ENCODE data around the gene ACACB. TPM values are rescaled to one million over a fixed set of nuclear protein-coding genes. Genes with fewer than 3 reads are reported as not detected.

The ACACB gene
- total RNA-seq, 1 donor from 2014 or later, result 27.7 TPM

DNA sequence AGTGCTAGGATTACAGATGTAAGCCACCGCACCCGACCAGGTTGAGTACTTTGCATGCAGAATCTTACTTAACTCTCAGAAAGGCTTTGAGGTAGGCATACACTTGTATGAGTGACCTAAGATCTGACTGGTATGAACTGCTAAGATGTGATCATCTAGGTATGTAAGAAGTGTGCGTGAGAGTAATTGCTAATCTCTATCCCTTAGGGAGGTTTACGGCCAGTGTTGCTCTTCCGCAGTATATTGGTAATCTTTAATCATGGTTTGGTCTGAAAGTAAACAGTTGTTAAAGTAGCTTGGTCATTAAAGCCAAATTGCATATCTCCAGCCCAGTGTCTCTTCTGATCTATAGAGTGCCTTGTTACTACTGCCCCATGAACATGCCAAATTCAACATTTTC is 11.2 kb upstream of the ACACB start:
- Histone ChIP-seq H3K27me3 (ENCODE audit: control insufficient read depth in 3 of 3, insufficient read depth in 3 of 3, low read length in 3 of 3) (no peaks in the 10 kb centered on the region), H3K4me3 (ENCODE audit: low read length in 3 of 3) (no peak overlapping the region), H3K9ac (ENCODE audit: low read depth in 1 of 3, low read length in 3 of 3) (no peak overlapping the region), H3K36me3 (ENCODE audit: control insufficient read depth in 3 of 3, insufficient read depth in 3 of 3, low read length in 3 of 3) (peaks cover 36 to 61% (median 45%) of the 10 kb centered on the region in 3 donors), H3K27ac (ENCODE audit: low read depth, low read length) (no peak overlapping the region), H3K9me3 (ENCODE audit: control insufficient read depth in 3 of 3, low read length in 3 of 3) (no peaks in the 10 kb centered on the region), H3K4me1 (ENCODE audit: control insufficient read depth in 3 of 3, insufficient read depth in 3 of 3, low read length in 3 of 3) (no peaks in the 10 kb centered on the region)

DNA sequence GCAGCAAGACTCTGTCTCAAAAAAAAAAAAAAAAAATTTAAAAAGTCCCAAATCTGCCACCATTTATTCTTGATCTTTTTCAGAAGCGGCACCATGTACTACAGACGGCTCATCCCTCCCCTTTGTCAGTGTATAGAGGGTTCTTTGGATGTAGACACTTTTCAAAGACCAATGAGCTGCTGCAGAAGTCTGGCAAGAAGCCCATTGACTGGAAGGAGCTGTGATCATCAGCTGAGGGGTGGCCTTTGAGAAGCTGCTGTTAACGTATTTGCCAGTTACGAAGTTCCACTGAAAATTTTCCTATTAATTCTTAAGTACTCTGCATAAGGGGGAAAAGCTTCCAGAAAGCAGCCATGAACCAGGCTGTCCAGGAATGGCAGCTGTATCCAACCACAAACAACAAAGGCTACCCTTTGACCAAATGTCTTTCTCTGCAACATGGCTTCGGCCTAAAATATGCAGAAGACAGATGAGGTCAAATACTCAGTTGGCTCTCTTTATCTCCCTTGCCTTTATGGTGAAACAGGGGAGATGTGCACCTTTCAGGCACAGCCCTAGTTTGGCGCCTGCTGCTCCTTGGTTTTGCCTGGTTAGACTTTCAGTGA is 6.5 kb upstream of the ACACB start:
- Histone ChIP-seq H3K4me3 (ENCODE audit: low read length in 3 of 3) (no peak overlapping the region), H3K27ac (ENCODE audit: low read depth, low read length) (no peak overlapping the region), H3K4me1 (ENCODE audit: control insufficient read depth in 3 of 3, insufficient read depth in 3 of 3, low read length in 3 of 3) (peaks cover 20 to 34% (median 20%) of the 10 kb centered on the region in 3 donors), H3K27me3 (ENCODE audit: control insufficient read depth in 3 of 3, insufficient read depth in 3 of 3, low read length in 3 of 3) (no peaks in the 10 kb centered on the region), H3K9me3 (ENCODE audit: control insufficient read depth in 3 of 3, low read length in 3 of 3) (no peaks in the 10 kb centered on the region), H3K9ac (ENCODE audit: low read depth in 1 of 3, low read length in 3 of 3) (no peak overlapping the region), H3K36me3 (ENCODE audit: control insufficient read depth in 3 of 3, insufficient read depth in 3 of 3, low read length in 3 of 3) (peaks cover 12 to 32% (median 18%) of the 10 kb centered on the region in 3 donors)

DNA sequence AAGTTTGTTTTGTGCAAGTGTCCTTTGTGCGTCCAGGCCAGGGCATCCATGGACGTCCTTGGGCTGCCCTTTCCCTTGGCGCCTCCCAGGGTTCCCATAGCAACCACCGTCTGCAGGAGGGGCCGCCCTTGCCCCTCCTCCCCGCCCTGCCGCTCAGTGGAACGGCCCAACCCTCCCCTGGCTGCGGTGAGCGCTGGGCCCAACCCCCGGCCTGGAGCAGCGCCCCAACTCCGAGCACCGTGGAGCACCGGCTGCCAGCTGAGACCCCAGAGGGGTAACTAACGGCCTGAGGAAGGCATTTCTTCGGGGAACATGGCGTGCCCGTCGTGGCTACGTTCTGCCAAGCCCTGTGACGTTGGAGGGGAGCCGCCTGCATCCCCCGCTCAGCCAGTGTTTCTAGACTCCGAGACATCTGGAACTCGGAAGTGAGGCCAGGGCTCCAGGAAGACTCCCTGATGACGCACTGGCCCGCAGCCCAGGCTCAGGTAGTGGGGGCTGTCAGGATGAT is 5.3 kb upstream of the ACACB start:
- Histone ChIP-seq H3K4me1 (ENCODE audit: control insufficient read depth in 3 of 3, insufficient read depth in 3 of 3, low read length in 3 of 3) (peaks cover 29 to 46% (median 32%) of the 10 kb centered on the region in 3 donors), H3K9me3 (ENCODE audit: control insufficient read depth in 3 of 3, low read length in 3 of 3) (no peaks in the 10 kb centered on the region)

GRCh38 chr12:109112720-109113465 is 3.5 kb upstream of the ACACB start:
- no peaks in the 10 kb centered on the region for H3K27me3 ChIP-seq (ENCODE audit: control insufficient read depth in 3 of 3, insufficient read depth in 3 of 3, low read length in 3 of 3)
- H3K4me3 ChIP-seq (ENCODE audit: low read length in 3 of 3), result no peak overlapping the region
- peaks cover 37 to 53% (median 44%) of the 10 kb centered on the region in 3 donors for H3K4me1 ChIP-seq (ENCODE audit: control insufficient read depth in 3 of 3, insufficient read depth in 3 of 3, low read length in 3 of 3)
- no peak overlapping the region for H3K27ac ChIP-seq (ENCODE audit: low read depth, low read length)
- no peaks in the 10 kb centered on the region for H3K9me3 ChIP-seq (ENCODE audit: control insufficient read depth in 3 of 3, low read length in 3 of 3)
- peaks cover 2 to 12% (median 3%) of the 10 kb centered on the region in 3 donors for H3K36me3 ChIP-seq (ENCODE audit: control insufficient read depth in 3 of 3, insufficient read depth in 3 of 3, low read length in 3 of 3)
- H3K9ac ChIP-seq (ENCODE audit: low read depth in 1 of 3, low read length in 3 of 3), result no peak overlapping the region

More for the DNA sequence above, 5.3 kb upstream of the ACACB start:
- Histone ChIP-seq H3K27me3 (ENCODE audit: control insufficient read depth in 3 of 3, insufficient read depth in 3 of 3, low read length in 3 of 3) (no peaks in the 10 kb centered on the region), H3K9ac (ENCODE audit: low read depth in 1 of 3, low read length in 3 of 3) (peak overlapping the region; percentile 59 to 89 (median 73)), H3K4me3 (ENCODE audit: low read length in 3 of 3) (peak overlapping the region; percentile 78 to 88 (median 81)), H3K36me3 (ENCODE audit: control insufficient read depth in 3 of 3, insufficient read depth in 3 of 3, low read length in 3 of 3) (peaks cover 6 to 21% (median 6%) of the 10 kb centered on the region in 3 donors), H3K27ac (ENCODE audit: low read depth, low read length) (peak overlapping the region; percentile 90)

- Histone ChIP-seq H3K4me1 (ENCODE audit: control insufficient read depth in 3 of 3, insufficient read depth in 3 of 3, low read length in 3 of 3) (peaks cover 41 to 58% (median 46%) of the 10 kb centered on the region in 3 donors), H3K36me3 (ENCODE audit: control insufficient read depth in 3 of 3, insufficient read depth in 3 of 3, low read length in 3 of 3) (peaks cover 0 to 8% (median 2%) of the 10 kb centered on the region in 3 donors), H3K27ac (ENCODE audit: low read depth, low read length) (no peak overlapping the region), H3K27me3 (ENCODE audit: control insufficient read depth in 3 of 3, insufficient read depth in 3 of 3, low read length in 3 of 3) (no peaks in the 10 kb centered on the region), H3K9ac (ENCODE audit: low read depth in 1 of 3, low read length in 3 of 3) (no peak overlapping the region), H3K9me3 (ENCODE audit: control insufficient read depth in 3 of 3, low read length in 3 of 3) (no peaks in the 10 kb centered on the region), H3K4me3 (ENCODE audit: low read length in 3 of 3) (no peak overlapping the region)
These were observed 2.6 kb upstream of the ACACB start for GRCh38 chr12:109113661-109114321.

- H3K36me3 ChIP-seq (ENCODE audit: control insufficient read depth in 3 of 3, insufficient read depth in 3 of 3, low read length in 3 of 3), result peaks cover 0 to 5% (median 2%) of the 10 kb centered on the region in 3 donors
- no peaks in the 10 kb centered on the region for H3K9me3 ChIP-seq (ENCODE audit: control insufficient read depth in 3 of 3, low read length in 3 of 3)
- peak overlapping the region in 1 of 3 donors; percentile 94 for H3K9ac ChIP-seq (ENCODE audit: low read depth in 1 of 3, low read length in 3 of 3)
- peaks cover 46 to 61% (median 47%) of the 10 kb centered on the region in 3 donors for H3K4me1 ChIP-seq (ENCODE audit: control insufficient read depth in 3 of 3, insufficient read depth in 3 of 3, low read length in 3 of 3)
- H3K27ac ChIP-seq (ENCODE audit: low read depth, low read length), result peak overlapping the region; percentile 91
- peak overlapping the region in 1 of 3 donors; percentile 2 for H3K4me3 ChIP-seq (ENCODE audit: low read length in 3 of 3)
- no peaks in the 10 kb centered on the region for H3K27me3 ChIP-seq (ENCODE audit: control insufficient read depth in 3 of 3, insufficient read depth in 3 of 3, low read length in 3 of 3)
These were observed 1.7 kb upstream of the ACACB start for GRCh38 chr12:109114644-109115043.

DNA sequence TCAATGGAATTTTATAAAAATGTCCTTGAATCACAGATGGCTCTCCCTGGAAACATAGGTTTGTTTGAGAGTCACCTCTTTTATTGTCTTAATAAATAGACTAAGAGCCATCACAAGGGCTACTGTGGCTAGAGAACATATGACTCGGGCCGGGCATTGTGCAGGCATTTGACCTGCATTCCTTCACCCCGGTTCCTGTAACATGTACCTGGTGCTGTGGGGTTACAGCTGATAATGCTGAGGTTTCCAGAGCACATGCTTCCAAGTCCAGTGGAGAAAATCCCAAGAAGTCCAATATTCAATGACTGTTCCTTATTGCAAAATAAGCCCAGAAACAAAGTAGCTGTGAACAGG is 1.0 kb upstream of the ACACB start:
- peak overlapping the region; percentile 91 for H3K27ac ChIP-seq (ENCODE audit: low read depth, low read length)
- peaks cover 0 to 2% (median under 1%) of the 10 kb centered on the region in 3 donors for H3K36me3 ChIP-seq (ENCODE audit: control insufficient read depth in 3 of 3, insufficient read depth in 3 of 3, low read length in 3 of 3)
- peak overlapping the region; percentile 75 to 94 (median 86) for H3K9ac ChIP-seq (ENCODE audit: low read depth in 1 of 3, low read length in 3 of 3)
- H3K27me3 ChIP-seq (ENCODE audit: control insufficient read depth in 3 of 3, insufficient read depth in 3 of 3, low read length in 3 of 3), result no peaks in the 10 kb centered on the region
- H3K4me3 ChIP-seq (ENCODE audit: low read length in 3 of 3), result peak overlapping the region; percentile 55 to 74 (median 56)
- H3K4me1 ChIP-seq (ENCODE audit: control insufficient read depth in 3 of 3, insufficient read depth in 3 of 3, low read length in 3 of 3), result peaks cover 50 to 66% (median 50%) of the 10 kb centered on the region in 3 donors
- H3K9me3 ChIP-seq (ENCODE audit: control insufficient read depth in 3 of 3, low read length in 3 of 3), result no peaks in the 10 kb centered on the region

DNA sequence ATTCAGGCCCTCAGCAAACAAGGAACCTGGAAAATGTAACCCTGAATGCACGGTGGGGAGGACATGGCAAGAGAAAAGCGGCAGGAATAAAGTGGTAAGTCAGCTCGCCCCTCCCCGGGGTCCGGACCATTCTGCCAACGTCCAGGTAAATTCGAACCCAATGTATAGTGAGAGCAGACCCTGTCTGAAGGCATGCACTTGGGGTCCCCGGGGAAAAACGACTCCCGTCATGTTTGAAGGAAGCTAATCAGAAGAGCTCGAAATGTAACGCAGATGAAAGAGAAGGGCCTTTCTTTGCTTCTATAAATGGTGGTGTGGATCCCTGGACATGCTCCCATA is 193 bp downstream of the ACACB start:
- Histone ChIP-seq H3K9me3 (ENCODE audit: control insufficient read depth in 3 of 3, low read length in 3 of 3) (no peaks in the 10 kb centered on the region), H3K4me1 (ENCODE audit: control insufficient read depth in 3 of 3, insufficient read depth in 3 of 3, low read length in 3 of 3) (peaks cover 45 to 71% (median 51%) of the 10 kb centered on the region in 3 donors), H3K27ac (ENCODE audit: low read depth, low read length) (peak overlapping the region; percentile 91), H3K4me3 (ENCODE audit: low read length in 3 of 3) (peak overlapping the region; percentile 56 to 78 (median 74)), H3K36me3 (ENCODE audit: control insufficient read depth in 3 of 3, insufficient read depth in 3 of 3, low read length in 3 of 3) (peaks cover 0 to 6% (median 5%) of the 10 kb centered on the region in 3 donors), H3K27me3 (ENCODE audit: control insufficient read depth in 3 of 3, insufficient read depth in 3 of 3, low read length in 3 of 3) (no peaks in the 10 kb centered on the region), H3K9ac (ENCODE audit: low read depth in 1 of 3, low read length in 3 of 3) (peak overlapping the region; percentile 75 to 94 (median 86))

- no peak overlapping the region for H3K4me3 ChIP-seq (ENCODE audit: low read length in 3 of 3)
- peaks cover 42 to 54% (median 45%) of the 10 kb centered on the region in 3 donors for H3K4me1 ChIP-seq (ENCODE audit: control insufficient read depth in 3 of 3, insufficient read depth in 3 of 3, low read length in 3 of 3)
- no peaks in the 10 kb centered on the region for H3K27me3 ChIP-seq (ENCODE audit: control insufficient read depth in 3 of 3, insufficient read depth in 3 of 3, low read length in 3 of 3)
- no peak overlapping the region for H3K27ac ChIP-seq (ENCODE audit: low read depth, low read length)
- no peaks in the 10 kb centered on the region for H3K9me3 ChIP-seq (ENCODE audit: control insufficient read depth in 3 of 3, low read length in 3 of 3)
- H3K36me3 ChIP-seq (ENCODE audit: control insufficient read depth in 3 of 3, insufficient read depth in 3 of 3, low read length in 3 of 3), result peaks cover 0 to 10% (median 9%) of the 10 kb centered on the region in 3 donors
- H3K9ac ChIP-seq (ENCODE audit: low read depth in 1 of 3, low read length in 3 of 3), result no peak overlapping the region
These were observed 3.7 kb downstream of the ACACB start for GRCh38 chr12:109120095-109120494.
